Heart right ventricle (tissue), 16 donors: Measurements from ENCODE around the gene WTAP. TPM values are rescaled to one million over a fixed set of nuclear protein-coding genes. Genes with fewer than 3 reads are reported as not detected.
A peak's percentile ranks its signal among the peaks of the same experiment; 100 is the strongest.

Experiments
- ATAC-seq, 8 donors: fragments of 200-7000 bp; cut with Tn5 transposase; one replicate each; pipeline ENCODE4 v1.9.1; 2020; ENCODE audit warnings: mild to moderate bottlenecking in 8 of 8, moderate library complexity in 8 of 8, moderate number of reproducible peaks in 1 of 8
- DNase-seq, 2 donors: peaks; one replicate each; pipeline ENCODE4 v3.0.0-alpha.2; 2020
- H3K27ac ChIP-seq, 10 donors: fragments of 200-600 bp; sonication (generic) in 2 of 10; one replicate each; pipeline versions ENCODE4 v1.5.0 to v1.8.0; 2020 to 2022; ENCODE audit warnings: mild to moderate bottlenecking in 3 of 10
- H3K27me3 ChIP-seq, 7 donors: fragments of 200-600 bp; one replicate each; pipeline ENCODE4 v1.8.0; 2021 to 2022; ENCODE audit warnings: mild to moderate bottlenecking in 2 of 7
- H3K36me3 ChIP-seq, 9 donors: fragments of 200-600 bp; sonication (generic) in 1 of 9; one replicate each; pipeline versions ENCODE4 v1.5.0 to v1.8.0; 2020 to 2022; ENCODE audit warnings: mild to moderate bottlenecking in 2 of 9
- H3K4me1 ChIP-seq, 9 donors: fragments of 200-600 bp; sonication (generic) in 1 of 9; one replicate each; pipeline versions ENCODE4 v1.5.0 to v1.8.0; 2020 to 2022; ENCODE audit warnings: mild to moderate bottlenecking in 4 of 9
- H3K4me3 ChIP-seq, 10 donors: fragments of 200-600 bp; sonication (generic) in 2 of 10; one replicate each; pipeline versions ENCODE4 v1.5.0 to v1.8.0; 2020 to 2022; ENCODE audit warnings: mild to moderate bottlenecking in 7 of 10, moderate library complexity in 2 of 10
- H3K9me3 ChIP-seq, 11 donors: fragments of 200-600 bp in 10 of 11; sonication (generic) in 2 of 11; one replicate each; pipeline versions ENCODE4 v1.5.0 to v1.8.0; 2013 to 2022; ENCODE audit warnings: mild to moderate bottlenecking in 2 of 11, control low read depth in 1 of 11, moderate library complexity in 1 of 11
- CTCF ChIP-seq, 9 donors: fragments of 200-600 bp; sonication (generic) in 2 of 9; IDR thresholded peaks; one replicate each; pipeline versions ENCODE4 v1.5.0 to v1.8.0; 2021 to 2022; ENCODE audit warnings: antibody characterized with exemption in 9 of 9, mild to moderate bottlenecking in 5 of 9, moderate library complexity in 1 of 9
- WGBS, 2 donors: extraction: QIAGEN DNeasy Blood & Tissue Kit; methylation state at CpG; one replicate each; pipeline ENCODE4 v1.1.7; 2013; ENCODE audit warnings: inconsistent platforms in 1 of 2; 5-methylcytosine and 5-hydroxymethylcytosine counted together
- intact Hi-C, 10 donors: fragments of 100-400 bp; cut with DNase I; formaldehyde crosslinking; loops; one replicate each; pipeline versions ENCODE4 v1.11.1 to v1.14.2; 2022
- polyA plus RNA-seq, 2 donors: library from polyadenylated mRNA; stranded (reverse); fragments of 200-250 nt; gene quantifications; one replicate each; pipeline ENCODE4 v1.2.3, GENCODE V29; 2013
- total RNA-seq, 10 donors: library from RNA; stranded (reverse); fragmentation: NEBNext Ultra II Directional in 3 of 10; extraction: Animal tissue kit (Norgen Biotek cat#: 25700) in 3 of 10; gene quantifications; one replicate each; pipeline versions ENCODE4 v1.2.1 to v1.2.4, GENCODE V29; 2021 to 2023
- donor health status: Arrhythmogenic right ventricular cardiomyopathy.
- donor health status: ischemic (EF 13 %, LVEDD 7.1; RV severe dilation, severe dysfunction).
- donor health status: healthy with polysubstance abuse.
- donor health status: DM: no; HTN: yes; CAD: no.
- donor health status: DM: no; HTN: no; CAD: no.
- donor health status: ischemic (EF 25% LVEDD 6.9; RV normal size, moderate dysfunction).
- donor health status: ischemic (EF 25% LVEDD 5.7; RV mildly dilated, moderate dysfunction).
- donor health status: healthy.
- donor health status: DM: yes; HTN: yes; CAD: no.
- donor health status: Ischemic cardiomyopathy.
- donor health status: ischemic (EF 35%, LVEDD 5.7; RV mildly dilated, moderate dysfunction).
- donor health status: nonischemic (EF 11% LVEDD 7.7; RV severe dilation, severe dysfunction).
- donor health status: DM: yes; HTN: yes; CAD: no.
- donor health status: PGD.
- donor health status: ischemic (EF 29% LVEDD 5.4; RV normal size, mild dysfunction).
- donor health status: nonischemic (EF 23%, LVEDD 6.1; RV moderate dilation, normal function).

The WTAP gene
- total and polyA plus RNA-seq, 12 donors = 44.4 to 70.1 (median 47.6) TPM

- peak overlapping the region; percentile 81 to 99 (median 96) for H3K4me3 ChIP-seq
- H3K27ac ChIP-seq = peak overlapping the region in 9 of 10 donors; percentile 95 to 99 (median 97)
- 7 to 14% methylated on average over 11 of the region's 11 CpGs for WGBS, 2 donors
- intact Hi-C loops = loop anchor here in 8 of 10 donors (5.0 to 10.0 kb wide), 8 partner anchors 36 to 243 kb away; partner anchors contain the start of genes ACAT2 (in 3 of the 8), MRPL18 (in 3 of the 8), WTAP (in 3 of the 8) and TCP1 (in 1 of the 8)
- H3K9me3 ChIP-seq = no peaks in the 10 kb centered on the region
- H3K4me1 ChIP-seq = peaks cover 2 to 81% (median 56%) of the 10 kb centered on the region in 9 donors
- peaks cover 0 to 52% (median 20%) of the 10 kb centered on the region in 9 donors for H3K36me3 ChIP-seq
- peak; percentile 46 to 85 (median 72) for TF ChIP-seq CTCF (IDR thresholded peaks at IDR 0.05)
- DNase-seq (peak in 1 of 2 donors; percentile 53), ATAC-seq (no peak)
- H3K27me3 ChIP-seq = no peaks in the 10 kb centered on the region
Measured at GRCh38 chr6:159691133-159691962, 36.0 kb upstream of the WTAP start.

GRCh38 chr6:159691963-159692287 is 35.4 kb upstream of the WTAP start:
- TF ChIP-seq CTCF (IDR thresholded peaks at IDR 0.05) = no peak
- Histone ChIP-seq H3K27ac (peak overlapping the region; percentile 95 to 99 (median 98)), H3K4me1 (peaks cover 2 to 75% (median 56%) of the 10 kb centered on the region in 9 donors), H3K9me3 (no peaks in the 10 kb centered on the region), H3K36me3 (peaks cover 0 to 47% (median 15%) of the 10 kb centered on the region in 9 donors), H3K4me3 (peak overlapping the region; percentile 81 to 99 (median 96)), H3K27me3 (no peaks in the 10 kb centered on the region)
- WGBS, 2 donors = 14 to 30% methylated on average over 7 of the region's 7 CpGs
- DNase-seq (no peak), ATAC-seq (no peak)
- intact Hi-C loops = loop anchor here (1.0 to 10.0 kb wide), 13 partner anchors 23 to 243 kb away; partner anchors contain the start of genes WTAP (in 6 of the 10), MRPL18 (in 4 of the 10), ACAT2 (in 3 of the 10) and TCP1 (in 2 of the 10)

GRCh38 chr6:159692303-159693127 is 34.8 kb upstream of the WTAP start:
- H3K9me3 ChIP-seq = no peaks in the 10 kb centered on the region
- H3K27ac ChIP-seq = peak overlapping the region; percentile 95 to 99 (median 98)
- ATAC-seq = peak; percentile 9 to 52 (median 28)
- H3K4me1 ChIP-seq = peaks cover 2 to 70% (median 56%) of the 10 kb centered on the region in 9 donors
- H3K27me3 ChIP-seq = no peaks in the 10 kb centered on the region
- DNase-seq = peak; percentile 51 to 52
- H3K4me3 ChIP-seq = peak overlapping the region; percentile 81 to 99 (median 96)
- H3K36me3 ChIP-seq = peaks cover 0 to 41% (median 9%) of the 10 kb centered on the region in 9 donors
- intact Hi-C loops = loop anchor here (1.0 to 10.0 kb wide), 14 partner anchors 22 to 242 kb away; partner anchors contain the start of genes WTAP (in 7 of the 10), MRPL18 (in 4 of the 10), ACAT2 (in 3 of the 10) and TCP1 (in 2 of the 10)
- TF ChIP-seq CTCF (IDR thresholded peaks at IDR 0.05) = no peak
- 1 to 2% methylated on average over 64 to 66 of the region's 66 CpGs for WGBS, 2 donors
